ENCODE measurements around the gene CCDC60.

The CCDC60 gene

GRCh38 chr12:119440803-119441360, 106.4 kb downstream of the CCDC60 start:
- H3K4me3 ChIP-seq (ENCODE audit: control insufficient read depth, low read depth, low read length), result no peak overlapping the region
- DNase-seq (ENCODE audit: low read depth), result no peak
- TF ChIP-seq CTCF (IDR thresholded peaks at IDR 0.05; ENCODE audit: control insufficient read depth, insufficient read depth, low read depth, low read length, missing control alignments), result no peak

GRCh38 chr12:119444462-119445044, 110.0 kb downstream of the CCDC60 start:
- H3K4me3 ChIP-seq (ENCODE audit: control insufficient read depth, low read depth, low read length), result no peak overlapping the region
- peak; percentile 34 for TF ChIP-seq CTCF (IDR thresholded peaks at IDR 0.05; ENCODE audit: control insufficient read depth, insufficient read depth, low read depth, low read length, missing control alignments)
- no peak for DNase-seq (ENCODE audit: low read depth)

GRCh38 chr12:119446459-119446858, 111.9 kb downstream of the CCDC60 start:
- no peak for TF ChIP-seq CTCF (IDR thresholded peaks at IDR 0.05; ENCODE audit: control insufficient read depth, insufficient read depth, low read depth, low read length, missing control alignments)
- no peak overlapping the region for H3K4me3 ChIP-seq (ENCODE audit: control insufficient read depth, low read depth, low read length)
- no peak for DNase-seq (ENCODE audit: low read depth)

GRCh38 chr12:119447126-119447525, 112.6 kb downstream of the CCDC60 start:
- no peak overlapping the region for H3K4me3 ChIP-seq (ENCODE audit: control insufficient read depth, low read depth, low read length)
- no peak for TF ChIP-seq CTCF (IDR thresholded peaks at IDR 0.05; ENCODE audit: control insufficient read depth, insufficient read depth, low read depth, low read length, missing control alignments)
- DNase-seq (ENCODE audit: low read depth), result no peak

GRCh38 chr12:119447618-119448017, 113.1 kb downstream of the CCDC60 start:
- DNase-seq (ENCODE audit: low read depth), result no peak
- no peak overlapping the region for H3K4me3 ChIP-seq (ENCODE audit: control insufficient read depth, low read depth, low read length)
- no peak for TF ChIP-seq CTCF (IDR thresholded peaks at IDR 0.05; ENCODE audit: control insufficient read depth, insufficient read depth, low read depth, low read length, missing control alignments)

- DNase-seq (ENCODE audit: low read depth), result no peak
- TF ChIP-seq CTCF (IDR thresholded peaks at IDR 0.05; ENCODE audit: control insufficient read depth, insufficient read depth, low read depth, low read length, missing control alignments), result no peak
- no peak overlapping the region for H3K4me3 ChIP-seq (ENCODE audit: control insufficient read depth, low read depth, low read length)
Observed at GRCh38 chr12:119448611-119449131, 114.1 kb downstream of the CCDC60 start.
